ENCODE data around the gene ARIH2.

ARIH2 gene

DNA sequence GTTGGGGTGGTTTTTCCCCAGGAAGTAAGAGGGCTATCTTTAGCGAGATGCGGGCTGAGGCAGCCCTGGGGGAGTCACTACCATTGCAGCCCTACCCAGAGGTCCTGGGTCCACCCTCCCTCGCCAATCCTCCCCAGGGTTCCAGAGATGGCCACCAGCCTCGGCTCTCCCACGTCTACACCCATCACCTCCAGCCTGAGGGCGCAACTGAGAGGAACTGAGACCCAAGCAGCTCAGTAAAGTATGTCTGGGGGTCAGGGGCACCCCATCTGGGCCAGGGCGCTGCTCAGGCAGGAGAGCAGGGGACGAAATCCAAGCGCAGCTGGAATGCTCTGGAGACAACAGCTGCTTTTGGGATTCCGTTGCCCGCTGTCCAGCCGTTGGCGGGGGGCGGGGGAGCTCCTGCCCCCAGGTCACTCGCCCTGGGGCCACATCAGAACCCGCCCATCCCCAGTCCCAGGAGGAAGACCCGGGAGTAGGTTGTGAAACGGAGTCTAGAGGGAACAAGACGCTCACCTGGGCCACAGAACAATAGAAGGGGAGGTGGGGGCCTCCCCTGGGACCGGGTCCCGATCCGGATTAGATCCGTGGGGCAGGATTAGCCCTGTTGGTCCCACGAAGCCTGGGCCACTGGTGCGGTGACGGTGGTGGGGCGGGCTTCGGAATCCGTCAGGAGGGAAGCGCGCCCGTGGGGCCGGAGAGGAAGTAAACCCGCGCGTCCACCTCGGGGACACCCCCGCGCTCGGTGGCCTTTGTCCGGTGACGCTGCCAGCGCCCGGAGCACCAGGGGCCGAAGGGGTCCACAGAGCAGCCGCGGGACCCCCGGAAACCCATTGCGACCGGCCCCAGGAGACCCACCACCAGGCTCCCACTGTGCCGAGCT is 101.9 kb downstream of the ARIH2 start:
- no peak for DNase-seq (ENCODE audit: low read depth)

DNA sequence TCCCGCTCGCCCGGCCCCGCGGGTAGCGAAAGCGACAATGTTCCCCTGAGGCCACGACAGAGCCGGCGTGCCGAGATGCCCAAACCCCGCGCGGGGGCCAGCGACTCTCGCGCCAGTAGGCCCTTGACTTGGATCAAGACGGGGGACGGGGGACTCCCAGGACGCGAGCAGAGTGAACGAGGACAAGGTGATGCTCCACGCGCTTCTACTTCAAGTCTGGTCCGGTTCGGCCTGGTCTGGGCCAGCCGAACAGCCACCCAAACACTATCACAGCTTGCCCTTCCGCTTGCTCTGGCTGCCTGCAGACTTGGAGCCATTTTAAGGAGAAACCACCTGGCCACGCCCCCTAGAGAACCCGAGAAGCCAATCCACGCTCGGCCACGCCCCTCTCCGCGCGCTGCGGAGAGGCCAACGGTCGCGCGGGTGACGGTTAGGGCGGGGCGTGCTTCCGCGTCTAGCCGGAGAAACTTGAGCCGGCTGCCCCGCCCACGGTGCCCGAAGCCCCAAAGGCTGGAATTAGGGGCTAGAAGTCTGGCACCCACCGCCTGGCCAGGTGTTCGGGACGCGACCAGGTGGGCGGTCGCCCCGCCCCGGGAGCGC is 102.7 kb downstream of the ARIH2 start:
- peak; percentile 93 for DNase-seq (ENCODE audit: low read depth)

DNA sequence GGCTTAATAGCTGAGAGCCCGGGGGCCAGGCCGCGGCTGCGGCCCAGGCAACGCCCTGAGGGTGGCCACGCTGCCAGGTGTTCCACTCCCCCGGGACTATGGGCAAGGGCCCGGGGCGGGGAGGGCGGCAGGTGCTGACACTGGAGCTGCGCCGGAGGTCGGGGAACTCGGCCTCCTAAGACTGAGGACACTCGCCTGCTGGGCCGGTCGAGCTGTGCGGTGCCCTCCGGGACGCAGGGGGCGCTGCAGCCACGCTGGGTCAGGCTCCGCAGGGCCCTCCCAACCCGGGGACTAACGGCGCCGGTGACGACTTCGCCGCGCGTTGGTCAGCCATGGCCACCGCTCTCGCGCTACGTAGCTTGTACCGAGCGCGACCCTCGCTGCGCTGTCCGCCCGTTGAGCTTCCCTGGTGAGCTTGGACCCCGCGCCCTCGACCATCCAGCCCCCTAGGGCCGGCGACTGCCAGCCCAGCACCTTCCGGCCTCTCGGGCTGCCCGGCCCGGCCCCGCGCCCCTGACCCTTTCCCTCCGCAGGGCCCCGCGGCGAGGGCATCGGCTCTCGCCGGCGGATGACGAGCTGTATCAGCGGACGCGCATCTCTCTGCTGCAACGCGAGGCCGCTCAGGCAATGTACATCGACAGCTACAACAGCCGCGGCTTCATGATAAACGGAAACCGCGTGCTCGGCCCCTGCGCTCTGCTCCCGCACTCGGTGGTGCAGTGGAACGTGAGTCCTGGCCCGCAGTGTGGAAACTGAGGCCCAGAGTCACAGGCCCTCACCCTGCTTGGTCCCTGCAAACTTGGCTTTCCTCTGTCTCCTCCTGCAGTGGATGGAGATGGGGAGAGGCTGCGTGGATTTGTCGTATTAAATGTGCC is 103.4 kb downstream of the ARIH2 start, which contains the start of gene NDUFAF3:
Gene NDUFAF3, plus strand, starts transcription at position 309 of the 875 bp plus-strand sequence. Its CDS starts 24 bp downstream, at position 333.
- DNase-seq (ENCODE audit: low read depth), result peak; percentile 88

DNA sequence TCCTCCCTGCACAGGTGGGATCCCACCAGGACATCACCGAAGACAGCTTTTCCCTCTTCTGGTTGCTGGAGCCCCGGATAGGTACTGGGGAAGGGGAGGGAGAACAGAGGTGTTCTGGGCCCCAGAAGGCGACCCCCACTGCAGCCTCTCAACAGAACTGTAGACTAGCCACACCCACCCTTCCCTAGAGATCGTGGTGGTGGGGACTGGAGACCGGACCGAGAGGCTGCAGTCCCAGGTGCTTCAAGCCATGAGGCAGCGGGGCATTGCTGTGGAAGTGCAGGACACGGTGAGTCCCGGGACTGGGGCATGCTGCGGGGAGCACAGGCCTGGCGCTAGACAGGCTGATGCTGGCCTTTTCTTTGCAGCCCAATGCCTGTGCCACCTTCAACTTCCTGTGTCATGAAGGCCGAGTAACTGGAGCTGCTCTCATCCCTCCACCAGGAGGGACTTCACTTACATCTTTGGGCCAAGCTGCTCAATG is 104.1 kb downstream of the ARIH2 start:
- DNase-seq (ENCODE audit: low read depth), result no peak

DNA sequence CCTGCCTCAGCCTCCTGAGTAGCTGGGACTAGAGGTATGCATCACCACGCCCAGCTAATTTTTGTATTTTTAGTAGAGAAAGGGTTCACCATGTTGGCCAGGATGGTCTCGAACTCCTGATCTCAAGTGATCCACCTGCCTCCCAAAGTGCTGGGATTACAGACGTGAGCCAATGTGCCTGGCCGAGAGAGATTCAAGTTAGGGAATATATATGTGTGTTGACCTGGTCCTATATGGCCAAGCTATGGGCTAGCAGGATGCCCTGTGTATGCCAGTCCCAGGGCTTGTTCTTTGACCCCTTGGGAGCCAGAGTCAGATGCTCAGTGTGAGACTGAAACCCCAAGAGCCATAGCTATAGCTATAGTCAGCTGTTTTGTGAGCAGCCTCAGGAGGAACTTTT is 105.1 kb downstream of the ARIH2 start:
- DNase-seq (ENCODE audit: low read depth), result no peak

DNA sequence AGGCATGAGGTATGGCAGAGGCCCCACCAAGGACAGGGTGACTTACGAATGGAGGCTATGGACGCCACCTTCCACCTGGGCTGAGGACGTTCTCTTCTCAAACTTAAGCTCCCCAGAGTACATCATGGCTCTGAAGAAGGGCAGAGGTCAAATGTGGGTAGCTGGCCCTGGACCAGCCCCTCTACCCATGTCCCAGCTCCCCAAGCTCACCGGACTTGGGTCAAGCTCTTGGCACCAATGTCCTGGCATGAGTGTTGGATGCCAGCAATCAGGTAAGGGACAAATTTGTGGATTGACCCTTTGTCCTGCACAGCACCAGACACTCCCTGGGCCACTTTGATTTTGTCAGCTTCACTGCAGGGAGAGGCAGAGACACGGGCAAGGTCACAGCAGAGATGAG is 105.8 kb downstream of the ARIH2 start:
- DNase-seq (ENCODE audit: low read depth), result no peak

DNA sequence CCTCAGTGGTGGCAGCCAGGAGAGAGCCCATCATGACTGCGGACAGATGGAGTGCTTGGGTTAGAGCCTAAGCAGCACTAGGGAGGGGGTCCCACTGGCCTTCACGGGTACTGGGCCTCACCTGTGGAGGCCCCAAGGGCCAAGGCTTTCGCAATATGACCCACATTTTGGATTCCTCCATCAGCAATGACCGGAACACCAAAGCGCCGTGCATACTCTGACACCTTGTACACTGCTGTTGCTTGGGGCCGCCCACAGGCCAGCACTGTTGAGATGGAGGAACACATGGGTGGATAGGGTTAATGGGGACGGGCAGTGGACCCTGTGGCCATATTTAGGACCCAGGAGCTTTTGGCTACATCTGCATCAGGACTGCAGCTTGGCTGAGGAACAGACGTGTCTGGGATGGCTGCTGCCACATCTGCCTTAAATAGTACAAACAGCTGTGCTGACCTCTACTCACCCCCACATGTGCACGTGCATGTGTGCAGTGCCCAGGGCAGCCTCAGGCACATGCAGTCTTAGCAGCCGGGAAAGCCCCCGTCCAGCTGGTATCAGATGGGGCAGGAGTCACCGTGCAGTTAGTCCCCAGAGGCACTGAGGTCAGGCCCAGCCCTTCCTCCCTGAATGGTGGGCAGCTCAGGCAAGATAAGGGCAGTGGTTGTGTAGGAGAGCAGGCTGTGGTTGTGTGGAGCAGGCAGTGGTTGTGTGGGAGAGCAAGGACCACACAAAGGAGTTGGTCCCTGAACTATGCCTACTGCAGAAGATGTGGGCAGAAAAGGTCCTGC is 106.6 kb downstream of the ARIH2 start:
- peak; percentile 32 for DNase-seq (ENCODE audit: low read depth)

DNA sequence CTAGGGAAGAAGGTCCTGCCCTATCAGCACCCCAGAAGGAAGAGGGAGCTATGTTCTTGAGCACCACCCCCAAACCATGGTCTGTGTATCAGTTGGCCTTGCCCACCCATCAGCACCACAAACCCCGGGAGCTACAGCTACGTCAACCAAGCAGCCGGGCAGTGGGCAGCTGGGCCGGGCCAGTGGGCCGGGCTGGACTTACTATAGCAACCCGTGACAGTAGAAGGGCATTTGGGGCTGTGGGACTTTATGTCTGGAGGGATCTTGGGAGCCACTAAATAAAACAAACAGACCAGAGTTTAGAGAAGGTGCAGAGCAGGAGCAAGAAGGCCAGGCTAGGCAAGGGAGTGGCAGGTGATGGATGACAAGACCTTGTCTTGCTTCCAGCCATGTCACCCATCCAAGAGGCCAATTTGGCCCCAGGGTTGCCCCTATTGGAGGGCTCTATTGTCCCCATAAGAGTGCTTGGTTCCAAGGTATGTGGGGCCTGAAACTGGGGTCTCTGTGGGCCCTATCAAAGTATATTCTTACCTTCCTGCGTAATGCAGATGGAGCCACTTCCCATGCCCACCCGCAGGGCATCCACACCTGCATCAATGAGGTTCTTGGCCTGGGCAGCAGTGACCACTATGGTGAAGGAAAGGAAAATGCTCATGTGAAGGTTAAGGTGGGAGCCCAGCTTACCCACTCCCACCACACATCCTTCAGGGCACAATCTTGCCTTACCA is 107.3 kb downstream of the ARIH2 start:
- DNase-seq (ENCODE audit: low read depth), result no peak

DNA sequence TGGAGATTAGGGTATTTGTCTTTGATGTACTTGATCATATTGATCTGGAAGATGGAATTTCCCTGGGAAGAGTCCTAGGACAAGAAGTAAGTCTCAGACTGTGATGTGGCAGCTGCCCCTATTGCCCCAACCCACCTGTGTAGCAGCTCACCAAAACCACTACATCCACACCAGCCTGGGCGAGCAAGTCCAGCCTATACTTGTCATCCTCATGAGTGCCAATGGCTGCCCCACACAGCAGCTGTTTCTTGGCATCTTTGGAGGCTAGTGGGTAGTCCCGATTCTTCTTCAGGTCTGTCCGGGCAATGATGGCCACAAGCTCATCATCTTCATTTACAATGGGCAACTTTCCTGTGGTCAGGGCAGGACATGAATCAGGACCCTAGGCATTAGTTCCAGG is 107.9 kb downstream of the ARIH2 start:
- no peak for DNase-seq (ENCODE audit: low read depth)

DNA sequence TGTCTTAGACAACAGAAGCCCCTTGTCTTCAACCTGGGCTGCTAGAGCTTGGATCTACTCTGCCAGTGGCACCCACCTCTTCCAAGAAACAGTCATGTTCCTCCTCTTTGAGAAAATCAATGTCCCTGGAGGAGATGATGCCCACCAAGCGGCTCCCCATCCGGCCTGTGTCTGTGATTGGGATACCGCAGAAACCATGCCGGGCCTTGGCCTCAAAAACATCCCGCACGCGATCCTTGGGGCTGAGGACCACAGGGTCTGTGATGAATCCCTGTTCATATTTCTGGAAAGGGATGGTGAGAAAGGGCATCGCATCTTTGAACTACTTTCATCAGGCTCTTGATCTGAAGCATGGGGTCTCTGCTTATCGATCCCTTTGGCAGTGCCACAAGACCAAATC is 109.0 kb downstream of the ARIH2 start:
- no peak for DNase-seq (ENCODE audit: low read depth)

DNA sequence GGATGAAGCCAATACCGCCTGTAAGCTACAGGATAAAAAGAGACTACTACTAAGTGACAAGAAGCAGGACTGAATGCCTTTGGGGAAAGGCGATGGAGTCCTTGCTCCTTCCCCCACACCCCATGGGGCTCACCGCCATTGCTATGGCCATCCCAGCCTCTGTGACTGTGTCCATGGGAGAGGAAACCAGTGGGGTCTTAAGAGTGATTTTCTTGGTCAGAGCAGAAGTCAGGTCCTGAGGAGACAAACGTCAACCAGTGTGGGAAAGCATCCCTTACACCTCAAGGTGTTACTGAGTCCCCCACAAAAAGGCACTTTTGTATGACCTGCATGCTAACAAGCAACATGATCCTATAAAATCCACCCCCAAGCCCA is 109.6 kb downstream of the ARIH2 start:
- DNase-seq (ENCODE audit: low read depth), result no peak

DNA sequence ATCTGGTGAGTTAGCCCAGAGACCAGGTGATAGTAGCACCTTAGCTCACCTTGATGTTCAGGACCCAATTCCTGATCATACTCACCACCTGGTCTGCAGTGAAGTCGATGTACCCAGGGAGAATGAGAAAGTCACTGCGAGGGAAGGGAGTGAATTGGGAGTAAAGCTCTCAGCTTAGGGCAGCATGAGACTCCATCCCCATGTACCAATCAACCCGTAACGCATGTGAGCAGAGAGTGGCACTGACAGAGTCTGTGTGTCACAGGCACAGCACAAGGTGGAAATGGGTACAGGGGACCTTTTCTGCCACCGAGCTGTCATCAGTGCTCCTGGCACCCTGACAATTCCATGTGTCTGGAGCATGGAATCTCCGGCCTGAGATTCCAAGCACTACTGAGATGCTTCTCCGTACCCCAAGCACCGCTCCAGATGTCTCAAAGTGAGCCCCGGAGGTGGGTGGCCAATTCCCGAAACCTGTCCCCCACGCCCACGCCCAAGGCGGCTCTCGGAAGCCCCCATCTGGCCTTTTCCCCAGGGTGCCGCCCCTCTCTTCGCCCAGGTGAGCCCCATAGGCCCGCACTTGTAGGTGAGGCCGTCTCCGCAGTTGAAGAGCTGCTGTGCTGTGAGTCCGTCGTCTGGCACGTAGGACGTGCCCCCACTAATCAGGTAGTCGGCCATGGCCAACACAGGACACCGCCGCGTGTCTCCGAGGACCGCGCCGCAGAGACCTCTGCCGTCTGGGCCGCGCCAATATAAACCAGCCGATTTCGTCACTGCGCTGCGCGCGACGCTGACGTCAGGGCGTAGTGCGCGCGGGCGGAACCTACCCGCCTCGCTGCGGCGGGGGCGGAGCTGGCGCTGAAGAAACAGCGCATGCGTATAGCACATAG is 110.3 kb downstream of the ARIH2 start, which contains the start of gene IMPDH2:
Gene IMPDH2, minus strand, starts transcription at position 726 of the 890 bp plus-strand sequence. Its CDS starts 48 bp downstream, at position 678.
- peak; percentile 80 for DNase-seq (ENCODE audit: low read depth)

DNA sequence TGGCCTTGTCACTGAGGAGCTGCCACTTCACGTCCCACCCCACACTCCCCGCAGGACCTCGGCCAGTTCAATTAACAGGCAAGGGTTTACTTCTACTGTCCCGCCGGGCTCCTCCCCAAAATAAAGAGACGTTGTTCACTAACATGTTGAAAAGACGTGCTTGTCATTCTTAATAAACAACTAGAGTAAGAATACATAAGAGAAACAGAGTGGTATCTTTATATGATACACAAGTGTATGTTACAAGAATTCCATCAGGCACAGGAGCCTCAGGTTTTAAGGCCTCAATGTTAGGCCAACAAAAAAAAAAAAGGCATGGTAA is 110.9 kb downstream of the ARIH2 start:
- DNase-seq (ENCODE audit: low read depth), result no peak

DNA sequence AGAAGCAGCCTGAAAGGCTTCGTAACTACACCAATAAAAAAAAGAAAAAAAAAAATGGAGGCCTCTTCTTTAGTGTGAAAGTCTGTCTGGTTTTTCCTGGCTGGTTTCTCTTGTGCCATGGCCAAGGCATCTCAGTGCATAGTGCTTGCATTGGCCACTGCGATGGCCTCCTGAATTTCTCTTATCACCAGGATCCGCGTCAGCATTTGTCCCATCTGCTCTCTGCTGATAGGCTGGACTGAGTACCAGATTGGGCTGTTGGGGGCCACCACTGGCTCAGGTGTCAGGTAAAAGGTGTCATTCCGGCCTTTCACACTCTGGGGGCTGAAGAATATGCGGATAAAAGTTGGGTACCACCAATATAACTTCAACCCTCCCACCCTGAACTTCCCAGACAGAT is 111.7 kb downstream of the ARIH2 start:
- DNase-seq (ENCODE audit: low read depth), result no peak

DNA sequence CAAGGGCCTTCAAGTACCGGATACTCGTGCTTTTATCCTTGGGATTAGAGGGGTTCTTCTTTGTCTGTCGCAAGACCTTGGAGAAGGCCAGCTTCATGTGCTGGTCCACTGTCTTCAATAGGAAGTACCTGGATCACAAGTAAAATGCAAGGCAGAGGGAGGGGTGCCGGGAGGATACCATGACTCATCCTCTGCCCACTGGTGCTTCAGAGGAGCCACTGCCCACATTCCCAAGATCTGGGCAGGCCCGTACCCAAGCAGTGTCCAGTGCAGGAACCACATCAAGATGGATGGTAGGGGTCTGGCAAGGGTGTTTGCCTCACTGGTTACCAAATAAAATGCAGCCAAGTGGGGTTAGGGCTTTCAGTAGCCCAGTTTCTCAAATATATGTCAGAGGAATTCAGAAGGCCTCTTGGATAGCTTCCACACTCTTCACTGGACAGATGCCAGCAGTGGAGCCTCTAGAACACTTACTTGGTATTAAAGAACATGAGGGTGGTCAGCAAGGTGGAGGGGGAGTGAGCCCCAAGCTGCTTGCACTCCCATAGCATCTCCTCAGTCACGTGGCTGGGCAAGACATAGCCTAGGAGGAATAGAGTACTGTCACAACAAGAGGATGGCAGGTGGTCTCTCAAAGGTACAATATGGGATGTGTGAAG is 114.1 kb downstream of the ARIH2 start:
- peak; percentile 68 for DNase-seq (ENCODE audit: low read depth)

DNA sequence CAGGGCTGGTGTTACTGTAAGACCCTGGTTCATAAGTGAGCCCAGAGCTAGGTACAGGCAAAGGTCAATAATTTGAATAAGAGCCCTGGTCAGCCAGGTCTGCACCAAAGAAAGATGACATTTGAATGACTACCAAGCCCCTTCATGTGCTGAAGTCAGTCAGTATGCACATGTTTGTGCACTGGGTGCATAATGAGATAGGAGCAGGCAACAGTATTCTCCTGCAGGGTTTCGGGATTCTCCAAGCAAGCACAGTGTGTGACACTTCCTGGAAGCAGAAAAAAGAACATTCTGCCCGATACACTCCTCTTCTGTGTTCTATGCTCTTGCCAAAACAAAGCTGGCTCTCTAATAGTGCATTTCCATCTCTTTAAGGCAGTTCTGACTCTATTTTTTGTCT is 116.0 kb downstream of the ARIH2 start:
- no peak for DNase-seq (ENCODE audit: low read depth)

DNA sequence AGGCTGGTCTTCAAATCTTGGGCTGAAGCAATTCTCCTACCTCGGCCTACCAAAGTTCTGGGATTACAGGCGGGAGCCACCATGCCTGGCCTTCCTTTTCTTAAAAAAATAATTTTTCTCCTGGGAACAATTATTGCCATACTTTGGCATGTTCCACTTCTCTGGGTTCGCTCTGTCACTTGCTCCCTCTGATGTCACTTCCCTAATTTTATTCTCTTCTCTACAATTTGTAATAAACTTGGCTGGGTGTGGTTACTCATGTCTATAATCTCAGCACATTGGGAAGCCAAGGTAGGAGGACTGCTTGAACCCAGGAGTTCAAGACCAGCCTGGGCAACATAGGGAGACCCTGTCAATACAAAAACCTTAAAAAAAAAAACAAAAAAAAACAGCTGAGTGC is 116.6 kb downstream of the ARIH2 start:
- no peak for DNase-seq (ENCODE audit: low read depth)
